Limb (tissue), 2 donors: ENCODE measurements around the gene PEAR1.

Experiments
- DNase-seq, 2 donors: peaks; one replicate each; pipeline ENCODE4 v3.0.0-alpha.2; 2016; ENCODE audit errors: extremely low spot score in 2 of 2

Gene PEAR1

GRCh38 chr1:156899956-156900718, 6.6 kb downstream of the PEAR1 start:
- no peak for DNase-seq

GRCh38 chr1:156900896-156901589, 7.5 kb downstream of the PEAR1 start:
- no peak for DNase-seq

GRCh38 chr1:156901590-156901900, 8.0 kb downstream of the PEAR1 start:
- no peak for DNase-seq

GRCh38 chr1:156901966-156902915, 8.7 kb downstream of the PEAR1 start:
- no peak for DNase-seq

- no peak for DNase-seq
Measured at GRCh38 chr1:156903328-156904091, 10.0 kb downstream of the PEAR1 start.

GRCh38 chr1:156904187-156904959, 10.9 kb downstream of the PEAR1 start:
- DNase-seq: no peak

- no peak for DNase-seq
Measured at GRCh38 chr1:156905176-156905575, 11.7 kb downstream of the PEAR1 start.

- DNase-seq: no peak
Measured at GRCh38 chr1:156905651-156906050, 12.1 kb downstream of the PEAR1 start.

GRCh38 chr1:156906206-156906906, 12.8 kb downstream of the PEAR1 start:
- DNase-seq: no peak

- no peak for DNase-seq
Measured at GRCh38 chr1:156908541-156908940, 15.0 kb downstream of the PEAR1 start.

- DNase-seq: no peak
Measured at GRCh38 chr1:156908955-156909354, 15.4 kb downstream of the PEAR1 start.

- no peak for DNase-seq
Measured at GRCh38 chr1:156909671-156910070, 16.2 kb downstream of the PEAR1 start.

- peak in 1 of 2 donors; percentile 69 for DNase-seq
Measured at GRCh38 chr1:156910309-156910782, 16.8 kb downstream of the PEAR1 start.

- DNase-seq: no peak
Measured at GRCh38 chr1:156911577-156912298, 18.2 kb downstream of the PEAR1 start.

GRCh38 chr1:156912310-156912709, 18.8 kb downstream of the PEAR1 start:
- DNase-seq: no peak

- no peak for DNase-seq
Measured at GRCh38 chr1:156912861-156913808, 19.6 kb downstream of the PEAR1 start.

GRCh38 chr1:156913809-156914387, 20.4 kb downstream of the PEAR1 start:
- DNase-seq: no peak

GRCh38 chr1:156914440-156914856, 20.9 kb downstream of the PEAR1 start:
- DNase-seq: no peak
